Erythroblast (primary cell): ENCODE results near the gene MXI1.

ENCODE experiments used
- GATA1 ChIP-seq: IDR thresholded peaks from 2 replicates; pipeline ENCODE4 v1.6.1; 2011; ENCODE audit warnings: low read depth, mild to moderate bottlenecking, control low read depth, low read length, moderate library complexity
- POLR2A ChIP-seq: IDR thresholded peaks from 2 replicates; pipeline ENCODE4 v1.6.1; 2011; ENCODE audit warnings: mild to moderate bottlenecking, low read length

DNA sequence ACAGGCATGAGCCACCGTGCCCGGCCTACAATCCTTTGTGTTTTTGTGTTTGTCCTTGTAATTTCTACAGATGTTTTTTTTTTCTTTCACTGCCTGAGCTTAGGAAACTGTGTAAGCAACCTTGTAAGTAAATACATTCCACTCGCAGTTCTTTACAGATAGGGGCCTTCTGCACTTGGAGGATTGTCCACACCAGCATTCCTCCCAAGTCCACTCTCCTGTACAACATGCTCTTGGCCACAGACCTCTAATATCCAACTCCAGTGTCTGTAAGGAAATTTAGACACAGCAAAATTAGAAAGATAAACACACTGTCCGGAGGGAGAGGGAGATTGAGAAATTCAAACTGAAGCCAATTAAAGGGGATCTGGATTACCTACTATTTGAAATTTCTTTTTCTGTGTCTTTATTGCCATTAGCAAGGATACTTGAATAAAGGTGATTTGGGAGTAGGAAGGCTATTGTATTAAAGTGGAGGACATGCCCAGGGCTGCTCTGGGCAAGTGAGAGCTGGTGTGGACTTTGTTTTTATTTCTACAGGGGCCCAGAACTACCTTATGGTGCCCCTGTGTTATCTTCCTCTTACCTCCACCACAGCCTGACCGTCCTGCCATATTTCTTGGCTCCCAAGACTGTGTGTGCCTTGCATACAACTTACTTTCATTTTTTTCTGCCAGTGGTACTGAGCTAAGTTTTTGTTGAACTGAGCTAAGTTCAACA lies 9.7 kb downstream of the MXI1 start:
- TF ChIP-seq POLR2A = no peak
- no peak for TF ChIP-seq GATA1
